Measurements from ENCODE around the gene DPT.

Gene DPT

GRCh38 chr1:168664069-168664834, 64.8 kb downstream of the DPT start:
- no peak overlapping the region for H3K4me3 ChIP-seq (ENCODE audit: control insufficient read depth, low read depth, low read length)
- DNase-seq (ENCODE audit: low read depth), result no peak
- no peak for TF ChIP-seq CTCF (IDR thresholded peaks at IDR 0.05; ENCODE audit: control insufficient read depth, insufficient read depth, low read depth, low read length, missing control alignments)

GRCh38 chr1:168656485-168656884, 72.5 kb downstream of the DPT start:
- H3K4me3 ChIP-seq (ENCODE audit: control insufficient read depth, low read depth, low read length), result no peak overlapping the region
- DNase-seq (ENCODE audit: low read depth), result no peak
- TF ChIP-seq CTCF (IDR thresholded peaks at IDR 0.05; ENCODE audit: control insufficient read depth, insufficient read depth, low read depth, low read length, missing control alignments), result no peak

GRCh38 chr1:168654198-168654915, 74.6 kb downstream of the DPT start:
- no peak for TF ChIP-seq CTCF (IDR thresholded peaks at IDR 0.05; ENCODE audit: control insufficient read depth, insufficient read depth, low read depth, low read length, missing control alignments)
- no peak for DNase-seq (ENCODE audit: low read depth)

GRCh38 chr1:168653567-168653966, 75.4 kb downstream of the DPT start:
- no peak for TF ChIP-seq CTCF (IDR thresholded peaks at IDR 0.05; ENCODE audit: control insufficient read depth, insufficient read depth, low read depth, low read length, missing control alignments)
- DNase-seq (ENCODE audit: low read depth), result no peak
- no peak overlapping the region for H3K4me3 ChIP-seq (ENCODE audit: control insufficient read depth, low read depth, low read length)

More at GRCh38 chr1:168654198-168654915, 74.6 kb downstream of the DPT start:
- no peak overlapping the region for H3K4me3 ChIP-seq (ENCODE audit: control insufficient read depth, low read depth, low read length)

- no peak for DNase-seq (ENCODE audit: low read depth)
- TF ChIP-seq CTCF (IDR thresholded peaks at IDR 0.05; ENCODE audit: control insufficient read depth, insufficient read depth, low read depth, low read length, missing control alignments), result no peak
- no peak overlapping the region for H3K4me3 ChIP-seq (ENCODE audit: control insufficient read depth, low read depth, low read length)
Measured at GRCh38 chr1:168645721-168646120, 83.3 kb downstream of the DPT start.
